ENCODE data around the gene ROR1. TPM values are rescaled to one million over a fixed set of nuclear protein-coding genes. Genes with fewer than 3 reads are reported as not detected.

The ROR1 gene
- total and polyA plus RNA-seq, 2 donors (not counting 1 experiment from before 2014, with no cell fraction given) = 14.5 to 16.5 TPM

DNA sequence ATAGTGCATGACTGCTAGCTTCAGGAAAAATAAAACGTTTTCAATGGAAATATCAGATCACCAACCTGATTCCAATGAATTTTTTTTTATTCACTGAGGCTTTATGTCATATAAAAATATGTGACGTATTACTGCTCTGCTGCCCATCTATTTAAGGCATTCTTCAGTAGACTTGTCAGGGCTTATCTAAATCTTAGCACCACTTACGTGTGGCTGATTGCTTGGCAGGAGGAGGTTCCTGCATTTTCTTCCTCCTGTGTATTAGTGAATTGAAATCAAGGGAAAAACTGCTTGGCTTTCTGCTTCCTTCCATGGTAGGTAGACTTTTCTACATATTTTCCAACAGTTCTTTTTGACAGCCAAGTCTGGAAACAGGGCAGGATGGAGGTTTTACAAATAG is 80.3 kb downstream of the ROR1 start:
- Histone ChIP-seq H3K79me2 (ENCODE audit: control insufficient read depth, insufficient read depth, low read length) (no peaks in the 10 kb centered on the region), H3K27me3 (ENCODE audit: control insufficient read depth, insufficient read depth, low read length) (no peaks in the 10 kb centered on the region), H4K20me1 (ENCODE audit: control insufficient read depth, extremely low read depth, insufficient read depth, low read length) (no peaks in the 10 kb centered on the region), H3K4me1 (ENCODE audit: control insufficient read depth, extremely low read depth, insufficient read depth, low read length) (no peaks in the 10 kb centered on the region), H3K9ac (ENCODE audit: insufficient read depth, low read length) (no peak overlapping the region), H3K27ac (ENCODE audit: insufficient read depth, low read length) (no peak overlapping the region), H3K4me3 (replicated peaks in 1 of 4; ENCODE audit: control extremely low read depth in 1 of 4, insufficient read depth in 1 of 4, low read depth in 3 of 4, low read length in 4 of 4) (no peak overlapping the region), H3K4me2 (ENCODE audit: extremely low read depth, insufficient read depth, low read length) (no peak overlapping the region), H3K36me3 (ENCODE audit: control insufficient read depth, insufficient read depth, low read length) (no peaks in the 10 kb centered on the region), H2AFZ (ENCODE audit: low read length) (no peak overlapping the region), H3K9me3 (ENCODE audit: control insufficient read depth, insufficient read depth, low read depth, low read length) (no peaks in the 10 kb centered on the region)
- no peak for DNase-seq (ENCODE audit: low read depth in 2 of 2)
- TF ChIP-seq, protein P1, sequence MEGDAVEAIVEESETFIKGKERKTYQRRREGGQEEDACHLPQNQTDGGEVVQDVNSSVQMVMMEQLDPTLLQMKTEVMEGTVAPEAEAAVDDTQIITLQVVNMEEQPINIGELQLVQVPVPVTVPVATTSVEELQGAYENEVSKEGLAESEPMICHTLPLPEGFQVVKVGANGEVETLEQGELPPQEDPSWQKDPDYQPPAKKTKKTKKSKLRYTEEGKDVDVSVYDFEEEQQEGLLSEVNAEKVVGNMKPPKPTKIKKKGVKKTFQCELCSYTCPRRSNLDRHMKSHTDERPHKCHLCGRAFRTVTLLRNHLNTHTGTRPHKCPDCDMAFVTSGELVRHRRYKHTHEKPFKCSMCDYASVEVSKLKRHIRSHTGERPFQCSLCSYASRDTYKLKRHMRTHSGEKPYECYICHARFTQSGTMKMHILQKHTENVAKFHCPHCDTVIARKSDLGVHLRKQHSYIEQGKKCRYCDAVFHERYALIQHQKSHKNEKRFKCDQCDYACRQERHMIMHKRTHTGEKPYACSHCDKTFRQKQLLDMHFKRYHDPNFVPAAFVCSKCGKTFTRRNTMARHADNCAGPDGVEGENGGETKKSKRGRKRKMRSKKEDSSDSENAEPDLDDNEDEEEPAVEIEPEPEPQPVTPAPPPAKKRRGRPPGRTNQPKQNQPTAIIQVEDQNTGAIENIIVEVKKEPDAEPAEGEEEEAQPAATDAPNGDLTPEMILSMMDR (conservative IDR thresholded peaks at IDR 0.05 in 1 of 2, IDR thresholded peaks at IDR 0.05 in 1 of 2; ENCODE audit: low read depth in 1 of 2, low read length in 2 of 2) = no peak
- no peak for TF ChIP-seq EZH2 (IDR thresholded peaks at IDR 0.05; ENCODE audit: low read length, missing control alignments)

DNA sequence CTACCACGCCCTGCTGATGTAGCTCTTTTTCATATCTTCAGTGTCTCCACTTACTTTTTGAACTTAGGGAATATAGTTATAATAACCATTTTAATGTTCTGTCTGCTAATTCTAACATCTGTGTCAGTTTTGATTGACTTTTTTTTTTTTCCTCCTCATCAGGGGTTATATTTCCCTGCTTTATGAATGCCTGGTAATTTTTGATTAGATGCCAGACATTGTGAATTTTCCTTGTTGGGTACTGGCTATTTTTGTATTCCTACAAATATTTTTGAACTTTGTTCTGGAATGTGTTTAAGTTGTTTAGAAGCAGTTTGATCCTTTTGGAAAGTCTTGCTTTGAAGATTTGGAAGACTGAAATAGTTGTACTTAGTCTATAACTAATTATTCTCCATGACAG is 82.1 kb downstream of the ROR1 start:
- Histone ChIP-seq H3K27ac (ENCODE audit: insufficient read depth, low read length) (no peak overlapping the region), H3K27me3 (ENCODE audit: control insufficient read depth, insufficient read depth, low read length) (no peaks in the 10 kb centered on the region), H3K9ac (ENCODE audit: insufficient read depth, low read length) (no peak overlapping the region), H3K4me3 (replicated peaks in 1 of 4; ENCODE audit: control extremely low read depth in 1 of 4, insufficient read depth in 1 of 4, low read depth in 3 of 4, low read length in 4 of 4) (no peak overlapping the region), H4K20me1 (ENCODE audit: control insufficient read depth, extremely low read depth, insufficient read depth, low read length) (no peaks in the 10 kb centered on the region), H3K4me2 (ENCODE audit: extremely low read depth, insufficient read depth, low read length) (no peak overlapping the region), H3K79me2 (ENCODE audit: control insufficient read depth, insufficient read depth, low read length) (no peaks in the 10 kb centered on the region), H3K9me3 (ENCODE audit: control insufficient read depth, insufficient read depth, low read depth, low read length) (no peaks in the 10 kb centered on the region), H3K4me1 (ENCODE audit: control insufficient read depth, extremely low read depth, insufficient read depth, low read length) (no peaks in the 10 kb centered on the region), H3K36me3 (ENCODE audit: control insufficient read depth, insufficient read depth, low read length) (no peaks in the 10 kb centered on the region), H2AFZ (ENCODE audit: low read length) (no peak overlapping the region)
- TF ChIP-seq EZH2 (IDR thresholded peaks at IDR 0.05; ENCODE audit: low read length, missing control alignments) = no peak
- TF ChIP-seq, protein P1 (conservative IDR thresholded peaks at IDR 0.05 in 1 of 2, IDR thresholded peaks at IDR 0.05 in 1 of 2; ENCODE audit: low read depth in 1 of 2, low read length in 2 of 2) = no peak
- no peak for DNase-seq (ENCODE audit: low read depth in 2 of 2)

DNA sequence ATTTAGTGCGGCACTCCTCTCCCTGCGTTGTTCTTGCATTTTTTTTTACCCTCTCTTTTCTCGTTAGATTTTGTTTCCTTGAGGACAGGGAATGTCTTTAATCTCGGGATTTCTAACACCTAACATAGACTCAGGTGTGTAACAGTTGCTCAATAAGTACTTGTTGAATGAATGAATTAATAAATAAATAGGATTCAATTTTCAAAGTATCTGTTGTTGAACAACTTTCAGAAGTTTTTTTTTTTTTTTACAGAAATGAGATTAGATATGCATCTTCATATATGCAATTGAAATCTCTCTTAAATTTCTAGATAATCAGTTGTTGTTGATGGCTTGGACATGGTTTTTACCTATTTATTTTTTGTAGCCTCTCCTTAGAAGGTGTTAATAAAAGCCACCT is 83.1 kb downstream of the ROR1 start:
- Histone ChIP-seq H3K4me2 (ENCODE audit: extremely low read depth, insufficient read depth, low read length) (no peak overlapping the region), H3K79me2 (ENCODE audit: control insufficient read depth, insufficient read depth, low read length) (no peaks in the 10 kb centered on the region), H3K4me1 (ENCODE audit: control insufficient read depth, extremely low read depth, insufficient read depth, low read length) (no peaks in the 10 kb centered on the region), H3K4me3 (replicated peaks in 1 of 4; ENCODE audit: control extremely low read depth in 1 of 4, insufficient read depth in 1 of 4, low read depth in 3 of 4, low read length in 4 of 4) (no peak overlapping the region), H3K9ac (ENCODE audit: insufficient read depth, low read length) (no peak overlapping the region), H3K9me3 (ENCODE audit: control insufficient read depth, insufficient read depth, low read depth, low read length) (no peaks in the 10 kb centered on the region), H3K27ac (ENCODE audit: insufficient read depth, low read length) (no peak overlapping the region), H4K20me1 (ENCODE audit: control insufficient read depth, extremely low read depth, insufficient read depth, low read length) (no peaks in the 10 kb centered on the region), H3K27me3 (ENCODE audit: control insufficient read depth, insufficient read depth, low read length) (no peaks in the 10 kb centered on the region), H2AFZ (ENCODE audit: low read length) (no peak overlapping the region), H3K36me3 (ENCODE audit: control insufficient read depth, insufficient read depth, low read length) (no peaks in the 10 kb centered on the region)
- no peak for DNase-seq (ENCODE audit: low read depth in 2 of 2)
- TF ChIP-seq, protein P1 (conservative IDR thresholded peaks at IDR 0.05 in 1 of 2, IDR thresholded peaks at IDR 0.05 in 1 of 2; ENCODE audit: low read depth in 1 of 2, low read length in 2 of 2) = no peak
- no peak for TF ChIP-seq EZH2 (IDR thresholded peaks at IDR 0.05; ENCODE audit: low read length, missing control alignments)
